Gastroesophageal sphincter (tissue), 3 donors: ENCODE measurements around the gene PRR23E.

Experiments
- CTCF ChIP-seq, 4 experiments: fragments of 200-600 bp in 2 of 4; fragments of 450-650 bp in 2 of 4; sonication (generic) in 1 of 4; IDR thresholded peaks; one replicate each; pipeline ENCODE4 v1.5.1; 2017 to 2019; ENCODE audit warnings: antibody characterized with exemption in 4 of 4, mild to moderate bottlenecking in 2 of 4, moderate library complexity in 2 of 4
- EP300 ChIP-seq: sonication (generic); formaldehyde crosslinking; IDR thresholded peaks from one replicate; pipeline ENCODE4 v1.6.1; 2017; ENCODE audit warnings: antibody characterized with exemption, mild to moderate bottlenecking
- POLR2A ChIP-seq, 2 donors: fragments of 450-650 bp; IDR thresholded peaks; one replicate each; pipeline ENCODE4 v1.6.1; 2017; ENCODE audit warnings: antibody characterized with exemption in 2 of 2, mild to moderate bottlenecking in 2 of 2, moderate library complexity in 1 of 2

- TF ChIP-seq CTCF (IDR thresholded peaks at IDR 0.05) (no peak), POLR2A (IDR thresholded peaks at IDR 0.05) (no peak), EP300 (no peak)
Measured at GRCh38 chr3:127196002-127196401, 3.1 kb downstream of the PRR23E start.
